Endothelial cell of hepatic sinusoid (primary cell): ENCODE measurements around the gene GLT6D1.
"Not testable (repeated sequence)": the region's sequence is repeated elsewhere in the genome, so short reads cannot be mapped to it uniquely, and the experiment has no call there.

Experiments used
- in situ Hi-C: cut with HindIII; loops from 2 replicates; pipeline ENCODE4 v1.10.0; 2017; ENCODE audit warnings: low sequenced_read_pairs

GLT6D1 gene

DNA sequence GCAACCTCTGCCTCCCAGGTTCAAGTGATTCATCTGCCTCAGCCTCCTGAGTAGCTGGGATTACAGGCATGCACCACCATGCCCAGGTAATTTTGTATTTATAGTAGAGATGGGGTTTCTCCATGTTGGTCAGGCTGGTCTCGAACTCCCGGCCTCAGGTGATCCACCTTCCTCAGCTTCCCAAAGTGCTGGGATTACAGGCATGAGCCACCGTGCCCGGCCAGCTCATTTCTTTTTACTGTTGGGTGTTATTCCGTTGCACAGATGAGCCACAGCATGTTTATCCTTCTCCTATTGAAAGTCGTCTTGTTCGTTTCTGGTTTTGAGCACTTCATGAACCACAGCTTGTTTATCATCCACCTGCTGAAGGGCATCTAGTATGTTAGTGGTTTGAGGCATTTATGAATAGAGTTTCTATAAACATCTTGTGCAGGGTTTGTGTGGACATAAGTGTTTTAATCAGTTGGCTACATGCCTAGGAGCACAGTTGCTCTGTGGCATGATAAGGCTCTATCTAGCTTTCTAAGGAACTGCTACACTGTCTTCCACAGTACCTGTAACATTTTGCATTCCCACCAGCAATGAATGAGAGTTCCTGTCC, 2.3 kb downstream of the GLT6D1 start:
- in situ Hi-C loops, result not testable (repeated sequence)

DNA sequence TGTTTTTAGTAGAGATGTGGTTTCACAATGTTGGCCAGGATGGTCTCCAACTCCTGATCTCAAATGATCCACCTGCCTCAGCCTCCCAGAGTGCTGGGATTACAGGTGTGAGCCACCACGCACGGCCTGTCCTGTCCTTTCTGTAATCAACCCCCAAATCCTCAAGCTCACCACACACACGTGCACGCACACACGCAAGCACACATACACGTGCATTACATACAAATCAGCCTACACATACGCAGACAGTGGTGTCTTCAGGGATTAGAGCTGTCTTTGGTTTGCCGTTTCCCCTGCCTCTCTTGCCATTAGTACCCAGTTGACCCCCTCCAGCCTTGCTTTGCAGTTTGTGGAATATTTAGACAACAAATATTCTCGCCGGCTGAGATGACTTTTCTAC, 6.5 kb downstream of the GLT6D1 start:
- in situ Hi-C loops, result no loop called here

DNA sequence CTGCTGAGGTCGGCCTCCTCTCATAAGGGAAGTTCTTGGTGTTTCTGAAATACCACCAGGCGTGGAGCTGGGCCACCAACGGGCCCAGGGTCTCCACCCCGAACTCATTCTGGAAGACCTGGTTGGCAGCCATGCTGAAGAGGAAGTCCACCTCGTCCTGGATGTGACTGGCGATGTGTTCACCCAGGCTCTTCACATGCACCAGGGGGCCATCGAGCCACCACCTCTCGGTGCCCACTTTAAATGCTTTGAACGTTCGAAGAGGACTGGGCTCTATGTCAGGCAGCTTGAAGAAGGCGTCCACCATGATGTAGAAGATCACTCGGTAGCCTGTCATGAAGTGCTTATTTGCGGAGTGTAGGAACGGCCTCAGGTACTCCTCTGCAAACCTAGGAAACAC, 15.1 kb downstream of the GLT6D1 start:
- in situ Hi-C loops, result no loop called here

DNA sequence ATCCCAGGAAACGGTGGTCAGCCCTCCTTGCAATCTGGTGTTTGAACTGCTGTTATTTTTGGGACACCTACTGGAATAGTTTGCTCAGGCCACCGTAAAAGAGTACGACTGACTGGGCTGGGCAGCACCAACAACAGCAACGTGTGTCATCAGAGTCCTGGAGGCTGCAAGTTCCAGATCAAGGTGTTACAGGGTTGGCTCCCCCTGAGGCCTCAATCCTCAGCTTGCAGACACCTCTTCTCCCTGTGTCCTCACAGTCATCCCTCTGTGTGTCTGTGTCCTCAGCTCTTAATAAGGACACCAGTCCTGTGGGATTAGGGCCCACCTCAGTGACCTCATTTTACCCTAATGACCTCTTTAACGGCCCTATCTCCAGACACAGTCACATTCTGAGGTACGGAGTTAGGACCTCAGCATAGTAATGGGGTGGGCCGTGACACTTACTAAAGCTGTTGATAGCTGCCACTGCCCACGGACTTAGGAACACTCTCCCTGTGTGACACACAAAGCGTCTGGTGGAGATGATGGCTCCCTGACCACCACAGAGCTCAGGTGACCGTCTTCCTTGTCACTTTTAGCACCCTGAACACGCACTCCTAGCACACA, 16.8 kb downstream of the GLT6D1 start:
- in situ Hi-C loops, result no loop called here

DNA sequence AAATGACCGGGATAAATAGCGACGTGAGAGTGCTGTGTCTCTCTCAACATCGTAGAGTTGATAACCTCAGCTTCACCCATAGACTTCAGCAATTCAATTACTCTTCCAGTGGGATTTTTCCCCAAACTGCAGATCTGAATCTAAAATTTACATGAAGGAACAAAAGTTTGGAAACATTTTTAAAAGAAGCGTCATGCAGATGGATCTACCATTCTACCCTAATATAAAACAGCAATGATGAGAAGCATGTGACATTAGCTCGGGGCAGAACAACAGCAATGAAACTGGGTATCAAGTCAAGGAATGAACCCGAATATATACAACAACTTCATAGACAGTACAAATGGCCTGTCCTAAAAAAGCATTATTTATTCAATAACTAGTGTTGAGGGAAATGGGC, 18.8 kb downstream of the GLT6D1 start:
- in situ Hi-C loops, result no loop called here

DNA sequence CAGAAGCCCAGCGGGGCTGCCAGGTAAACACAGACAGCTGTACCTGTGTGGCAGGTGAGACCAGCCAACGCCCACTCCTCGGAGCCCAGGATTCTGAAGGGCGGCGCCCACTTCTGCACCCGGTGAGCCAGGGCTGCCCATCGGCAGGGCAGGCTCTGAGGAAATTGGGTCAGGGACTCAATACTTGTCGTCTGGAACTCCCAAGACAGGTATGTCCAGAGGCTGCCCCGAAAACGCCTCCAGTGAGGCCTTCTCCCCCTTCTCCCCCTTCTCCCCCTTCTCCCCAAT, 19.8 kb downstream of the GLT6D1 start:
- in situ Hi-C loops, result no loop called here

DNA sequence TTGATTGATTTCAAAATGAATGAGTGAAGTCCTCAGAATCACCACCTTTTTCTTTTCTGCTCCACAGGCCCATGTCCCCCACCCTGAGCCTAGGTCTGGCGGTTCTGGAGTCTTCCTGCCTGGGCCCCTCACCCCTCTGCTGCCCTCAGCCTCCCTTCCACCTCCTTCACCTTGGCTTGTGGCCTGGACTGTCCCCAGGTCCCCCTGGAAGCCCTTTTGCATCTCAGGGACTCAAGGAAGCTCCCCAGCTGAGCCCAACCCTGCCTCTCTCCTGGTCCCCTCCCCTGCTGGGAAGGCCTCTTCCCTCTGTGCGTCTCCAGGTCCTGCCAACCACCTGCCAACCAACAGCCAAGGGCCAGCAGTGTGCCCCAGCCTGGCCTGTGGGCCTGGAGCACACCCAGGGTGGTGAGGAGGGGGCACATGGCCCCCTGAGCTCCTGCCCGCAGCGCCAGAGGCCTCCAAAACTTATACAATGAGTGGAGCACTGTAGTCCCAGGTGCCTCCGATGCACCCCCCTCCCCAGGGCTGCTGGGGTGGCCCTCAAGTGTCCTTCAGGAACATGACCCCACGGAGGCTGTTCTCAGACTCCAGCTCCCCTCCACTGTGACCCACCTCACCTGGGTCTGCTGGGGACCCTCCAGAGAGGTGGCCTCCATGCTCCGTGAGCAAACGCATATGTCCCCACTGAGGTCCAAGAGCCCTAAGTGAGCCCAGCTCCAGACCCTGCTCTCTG, 20.3 kb downstream of the GLT6D1 start:
- in situ Hi-C loops, result no loop called here

DNA sequence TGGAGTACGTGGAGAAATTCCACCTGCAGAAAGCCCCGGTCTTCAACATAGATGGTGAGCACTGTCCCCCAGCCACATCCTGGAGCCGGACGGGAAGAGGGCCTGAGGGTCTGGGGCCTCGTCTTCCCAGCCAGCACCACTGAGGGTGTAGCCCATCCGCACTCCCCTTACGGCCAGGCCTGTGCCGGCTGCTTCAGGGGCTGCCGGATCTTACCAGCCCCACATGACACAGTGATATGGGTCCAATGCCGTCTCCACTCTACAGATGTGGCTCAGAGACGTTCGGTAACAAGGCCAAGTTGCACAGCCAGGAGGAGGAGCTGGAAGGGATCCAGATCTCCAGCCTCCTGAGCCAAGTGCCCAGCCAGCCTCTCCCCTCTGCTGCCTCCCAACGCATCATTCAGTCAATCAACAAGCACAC, 21.3 kb downstream of the GLT6D1 start:
- in situ Hi-C loops, result no loop called here

DNA sequence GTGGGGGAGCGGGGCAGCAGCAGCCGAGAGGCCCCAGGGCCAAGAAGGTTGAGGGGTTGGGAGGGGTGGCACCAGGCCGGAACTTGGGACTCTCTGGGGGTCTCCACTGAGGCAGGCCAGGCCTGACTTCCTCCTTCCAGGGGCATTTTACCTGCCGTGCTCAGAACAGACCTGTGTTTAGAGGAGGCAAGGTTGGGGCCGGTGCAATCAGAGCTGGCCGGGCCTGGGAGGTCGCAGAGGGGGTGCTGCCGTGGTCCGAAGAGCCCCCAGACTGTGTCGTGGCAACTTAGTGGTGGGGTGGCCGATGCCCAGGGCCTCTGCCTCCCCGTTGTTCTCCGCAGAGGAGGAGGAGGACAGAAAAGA, 21.8 kb downstream of the GLT6D1 start:
- in situ Hi-C loops, result no loop called here

DNA sequence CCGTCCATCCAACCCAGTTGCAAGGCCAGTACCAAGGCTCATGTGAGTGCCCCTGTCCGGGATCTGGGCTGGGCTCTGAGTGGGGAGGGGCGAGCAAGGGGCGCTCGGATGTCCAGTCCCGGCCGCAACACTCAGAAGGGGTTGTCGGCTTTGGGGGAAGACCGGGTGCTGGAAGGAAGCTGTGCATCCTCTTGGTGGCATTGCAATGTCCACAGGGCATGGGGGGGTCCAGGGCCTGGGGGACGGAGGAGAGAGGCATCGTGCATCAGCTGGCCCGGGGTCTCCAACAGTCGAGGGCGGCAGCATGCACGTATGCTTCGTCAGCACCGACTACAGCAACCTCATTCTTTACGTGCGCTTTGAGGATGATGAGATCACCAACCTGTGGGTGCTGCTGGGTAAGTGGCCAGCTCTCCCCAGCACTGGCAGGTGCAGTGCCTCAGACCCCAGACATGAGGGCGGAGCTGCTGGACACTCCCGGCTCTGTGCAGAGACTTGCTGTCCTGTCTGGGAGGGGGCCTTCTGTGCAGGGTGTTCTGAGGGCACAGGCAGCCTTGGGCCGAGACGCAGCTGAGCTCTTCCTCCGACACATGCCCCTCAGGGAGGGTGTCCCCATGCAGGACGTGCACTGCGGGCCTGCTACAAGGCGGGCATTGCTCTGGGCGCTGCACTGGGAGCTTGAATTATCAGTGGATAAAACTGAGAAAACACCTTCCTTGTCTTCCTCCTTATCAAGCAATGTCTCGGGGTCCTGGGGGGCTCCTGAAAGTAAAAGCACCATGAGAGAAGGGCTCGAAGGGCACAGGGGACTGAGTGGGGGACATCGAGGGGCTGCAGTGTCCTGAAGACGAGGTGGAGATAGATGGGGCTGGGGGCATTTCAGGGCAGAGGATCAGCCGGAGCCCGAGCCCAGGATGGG, 22.5 kb downstream of the GLT6D1 start:
- in situ Hi-C loops, result no loop called here

DNA sequence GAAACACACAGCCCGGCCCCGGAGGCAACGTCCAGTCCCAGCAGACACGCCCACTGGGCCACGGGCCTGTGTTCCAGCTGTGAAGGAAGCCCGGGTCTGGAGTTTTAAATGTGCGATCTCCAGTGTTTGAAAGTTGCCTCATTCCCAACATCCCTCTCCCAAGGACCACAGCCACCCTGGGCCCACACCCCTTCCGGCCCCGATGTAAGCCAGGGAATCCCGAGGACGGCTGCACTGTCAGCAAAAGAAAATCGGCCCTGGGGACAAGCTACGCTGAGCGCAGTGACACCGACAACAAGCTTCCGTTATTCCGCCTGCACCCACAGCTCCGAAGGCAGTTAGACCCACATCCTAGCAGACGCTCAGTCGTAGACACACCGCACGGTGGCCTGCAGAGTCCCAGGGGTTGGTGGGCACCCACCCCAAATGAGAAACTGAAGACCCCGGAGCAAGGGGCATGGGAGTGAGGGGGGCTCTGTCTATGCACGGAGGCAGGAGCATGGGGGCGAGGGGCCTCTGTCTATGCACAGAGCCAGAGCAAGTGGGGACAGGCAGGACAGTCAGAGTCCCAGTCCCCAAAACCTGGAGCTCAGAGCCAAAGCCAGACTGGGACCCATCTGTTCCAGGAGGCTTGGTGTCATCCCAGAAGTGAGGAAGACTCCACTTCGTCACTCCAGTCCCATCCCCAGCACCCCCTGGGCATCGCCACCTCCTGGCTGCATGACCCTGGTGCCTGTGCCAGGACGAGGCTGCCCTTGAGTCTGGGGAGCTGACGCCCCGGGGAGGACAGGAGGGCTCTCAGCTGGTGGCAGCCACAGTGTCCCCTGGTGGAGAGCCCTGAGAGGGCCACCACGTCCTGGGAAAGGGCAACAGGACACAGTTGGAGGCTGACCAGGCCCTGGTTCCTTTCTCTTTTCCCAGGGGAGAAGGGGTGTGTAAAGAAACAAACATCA, 23.4 kb downstream of the GLT6D1 start:
- in situ Hi-C loops, result no loop called here

DNA sequence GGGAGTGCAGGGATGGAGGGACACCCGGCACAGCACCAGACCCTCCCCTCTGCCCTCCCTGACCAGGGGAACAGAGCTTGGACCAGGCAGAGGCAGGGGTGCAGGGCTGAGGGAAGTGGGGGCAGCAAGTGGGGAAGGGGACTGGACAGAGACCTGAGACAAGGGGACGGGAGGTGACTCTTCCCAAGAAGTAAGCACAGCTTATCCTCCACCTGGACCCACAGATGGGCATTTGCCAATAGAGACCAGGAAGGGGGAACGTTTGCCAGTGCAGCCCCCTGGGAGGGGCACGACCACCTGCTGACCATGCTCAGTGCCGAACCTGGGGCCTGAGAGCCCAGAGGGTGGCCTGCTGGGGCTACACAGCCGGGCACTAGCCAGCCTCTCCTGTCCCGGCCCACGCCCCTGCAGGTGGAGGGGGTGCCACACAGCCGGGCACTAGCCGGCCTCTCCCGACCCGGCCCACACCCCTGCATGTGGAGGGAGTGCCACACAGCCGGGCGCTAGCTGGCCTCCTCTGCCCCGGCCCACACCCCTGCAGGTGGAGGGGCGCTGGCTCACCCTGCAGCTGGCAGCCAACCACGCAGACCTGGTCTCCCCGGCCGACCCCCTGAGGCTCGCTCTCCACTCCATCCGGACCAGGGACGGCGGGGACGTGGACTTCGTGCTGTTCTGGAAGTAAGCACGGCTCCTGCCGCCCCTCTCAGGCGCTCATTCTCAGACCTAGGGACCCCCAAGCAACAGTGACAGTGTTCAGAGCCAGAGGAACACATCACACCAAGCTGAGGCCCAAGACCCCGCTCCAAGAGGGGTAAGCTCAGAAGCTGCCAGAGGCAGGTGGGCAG, 24.3 kb downstream of the GLT6D1 start:
- in situ Hi-C loops, result no loop called here

DNA sequence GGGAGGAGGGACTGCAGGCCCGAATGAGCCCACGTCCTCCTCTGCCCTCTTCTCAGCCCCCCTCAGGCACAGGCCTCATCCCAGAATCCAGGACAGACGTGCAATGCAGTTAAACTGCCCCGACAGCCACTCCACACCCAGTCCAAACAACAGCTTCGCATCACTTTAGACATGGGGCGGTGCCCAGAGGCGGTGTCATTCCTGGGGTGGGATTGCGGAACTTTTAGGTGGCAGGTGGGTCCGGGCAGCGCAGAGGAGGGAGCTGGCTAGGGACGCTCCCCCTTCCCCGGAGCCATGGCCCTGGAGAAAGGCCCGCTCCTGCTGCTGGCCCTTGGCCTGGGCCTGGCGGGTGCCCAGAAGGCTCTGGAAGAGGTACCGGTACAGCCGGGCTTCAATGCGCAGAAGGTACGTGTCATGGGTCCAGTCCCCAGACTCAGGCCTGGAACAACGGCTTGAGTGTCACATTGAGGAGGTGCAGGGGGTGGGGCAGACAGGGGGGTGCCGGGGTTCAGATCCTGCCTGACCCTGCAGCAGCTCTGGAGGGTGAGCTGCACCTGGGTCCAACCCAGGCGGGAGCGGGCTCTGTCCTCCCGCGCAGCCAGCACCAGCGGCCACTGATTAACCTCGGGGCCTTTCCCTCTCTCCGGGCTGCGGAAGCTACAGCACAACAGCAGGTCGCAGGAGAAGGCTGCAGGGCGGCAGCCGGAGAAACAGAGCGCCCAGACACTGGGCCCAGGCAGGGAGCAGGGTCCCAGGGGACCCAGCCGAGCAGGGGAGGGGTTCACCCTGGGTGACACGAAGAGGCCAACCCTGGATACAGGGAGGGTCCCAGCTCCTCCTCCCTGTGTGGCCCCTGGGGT, 25.2 kb downstream of the GLT6D1 start:
- in situ Hi-C loops, result no loop called here

DNA sequence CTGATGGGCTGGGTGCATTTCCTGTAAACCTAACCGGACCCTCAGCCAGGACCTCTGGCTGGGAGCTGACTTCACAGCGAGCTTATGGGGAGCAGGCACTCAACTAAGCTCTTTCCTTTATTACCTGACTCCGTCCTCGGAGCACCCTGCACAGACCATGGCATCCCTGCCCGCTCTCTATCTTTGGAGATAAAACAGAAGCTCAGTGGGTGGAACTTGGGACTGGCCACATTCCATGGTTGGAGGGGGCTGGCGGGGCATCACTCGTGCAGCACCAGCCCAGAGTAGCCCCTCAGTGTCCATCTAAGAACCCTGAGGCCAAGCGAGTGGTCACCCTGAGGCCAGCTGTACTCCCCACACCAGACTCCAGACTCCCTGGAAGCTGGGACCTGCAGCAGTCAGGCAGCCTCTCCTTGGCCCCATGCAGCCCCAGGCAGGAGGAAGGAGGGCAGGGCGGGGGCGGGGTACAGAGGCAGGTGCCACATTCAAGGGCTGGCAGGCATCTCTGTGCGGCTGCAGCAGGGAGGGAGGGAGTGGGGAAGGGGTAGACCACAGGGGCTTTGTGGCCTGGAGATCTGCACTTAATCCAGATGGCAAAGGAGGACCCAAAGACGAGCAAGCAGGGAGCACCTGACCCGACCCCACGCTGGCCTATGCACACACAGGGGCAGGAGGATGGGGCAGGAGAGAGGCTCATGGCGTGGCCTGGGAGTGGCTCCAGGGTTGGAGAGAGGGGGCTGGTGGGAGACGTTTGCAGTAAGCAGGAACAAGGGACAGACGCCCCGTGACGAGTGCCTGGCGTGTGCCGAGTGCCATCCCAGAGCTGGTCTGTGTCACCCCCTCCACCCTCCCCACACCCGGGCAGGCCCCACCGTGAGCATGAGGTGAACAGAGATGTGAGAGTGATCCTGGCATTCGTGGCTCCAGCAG, 26.1 kb downstream of the GLT6D1 start:
- in situ Hi-C loops, result no loop called here

DNA sequence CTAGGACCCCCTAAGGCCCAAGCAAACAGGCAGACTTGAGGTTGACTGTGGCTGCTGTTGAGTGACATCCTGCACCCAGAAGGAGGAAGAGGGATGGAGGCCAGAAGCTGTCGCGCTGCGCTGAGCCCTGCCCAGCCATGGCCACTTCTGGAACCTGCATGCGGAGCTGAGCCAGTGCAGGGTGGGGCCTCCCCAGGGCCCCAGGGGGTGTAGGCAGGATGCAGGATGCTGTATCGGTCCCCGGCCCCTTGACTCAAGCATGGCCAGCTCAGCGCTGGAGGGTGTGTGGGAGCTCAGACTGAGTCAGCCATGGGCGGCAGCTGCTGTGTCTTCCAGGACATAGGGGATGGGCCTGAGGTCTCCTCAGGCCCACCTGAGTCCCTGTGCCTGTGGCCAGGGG, 26.9 kb downstream of the GLT6D1 start:
- in situ Hi-C loops, result no loop called here

DNA sequence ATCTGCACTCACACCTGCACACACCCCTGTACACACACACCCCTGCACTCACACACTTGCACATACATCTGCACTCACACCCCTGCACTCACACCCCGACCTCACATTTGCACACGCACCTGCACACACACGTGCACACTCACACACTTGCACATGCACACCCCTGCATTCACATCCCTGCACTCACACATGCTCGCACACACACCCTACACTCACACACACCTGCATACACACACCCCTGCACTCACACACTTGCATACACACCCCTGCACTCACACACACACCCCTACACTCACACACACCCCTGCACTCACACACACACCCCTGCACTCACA, 27.5 kb downstream of the GLT6D1 start:
- in situ Hi-C loops, result no loop called here

DNA sequence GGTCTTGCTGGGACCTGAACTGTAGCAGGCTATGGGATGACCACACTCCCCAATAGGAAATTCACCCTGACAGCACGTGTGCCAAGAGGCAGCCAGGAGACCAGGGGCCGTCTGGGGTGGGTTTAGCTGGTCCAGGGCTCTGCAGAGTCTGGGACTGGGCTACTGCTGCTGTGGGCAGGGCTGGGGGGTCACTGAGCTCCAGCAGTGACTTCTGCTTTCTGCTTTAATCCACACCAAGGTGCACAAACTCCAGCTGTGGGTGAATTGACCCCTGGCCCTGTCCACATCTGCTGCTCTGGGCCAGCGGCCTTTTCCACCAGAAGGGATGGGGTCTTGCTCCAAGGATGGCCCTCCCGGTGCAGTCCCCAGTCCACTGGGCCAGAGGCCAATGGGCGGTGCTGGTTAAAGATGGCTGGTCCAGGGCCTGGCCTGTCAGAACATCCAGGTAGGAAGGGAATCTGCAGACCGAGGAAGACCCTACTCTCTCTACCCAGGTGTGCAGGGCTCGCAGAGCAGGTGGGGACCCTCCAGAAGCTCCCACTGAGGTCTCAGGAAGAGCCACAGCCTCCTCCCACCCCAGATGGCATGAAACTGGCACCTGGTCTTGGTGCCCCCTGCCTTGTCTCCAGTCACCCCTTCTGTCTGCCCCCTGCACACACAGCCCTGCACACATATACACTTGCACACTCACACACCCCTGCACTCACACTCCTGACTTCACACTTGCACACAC, 28.0 kb downstream of the GLT6D1 start:
- in situ Hi-C loops, result no loop called here
